Dedifferentiated amniotic fluid mesenchymal stem cell (primary cell): ENCODE data around the gene HK1.
A peak's percentile ranks its signal among the peaks of the same experiment; 100 is the strongest.

ENCODE experiments used
- DNase-seq: peaks from one replicate; pipeline ENCODE4 v3.0.0-alpha.2; 2016; ENCODE audit errors: extremely low spot score

Gene HK1

DNA sequence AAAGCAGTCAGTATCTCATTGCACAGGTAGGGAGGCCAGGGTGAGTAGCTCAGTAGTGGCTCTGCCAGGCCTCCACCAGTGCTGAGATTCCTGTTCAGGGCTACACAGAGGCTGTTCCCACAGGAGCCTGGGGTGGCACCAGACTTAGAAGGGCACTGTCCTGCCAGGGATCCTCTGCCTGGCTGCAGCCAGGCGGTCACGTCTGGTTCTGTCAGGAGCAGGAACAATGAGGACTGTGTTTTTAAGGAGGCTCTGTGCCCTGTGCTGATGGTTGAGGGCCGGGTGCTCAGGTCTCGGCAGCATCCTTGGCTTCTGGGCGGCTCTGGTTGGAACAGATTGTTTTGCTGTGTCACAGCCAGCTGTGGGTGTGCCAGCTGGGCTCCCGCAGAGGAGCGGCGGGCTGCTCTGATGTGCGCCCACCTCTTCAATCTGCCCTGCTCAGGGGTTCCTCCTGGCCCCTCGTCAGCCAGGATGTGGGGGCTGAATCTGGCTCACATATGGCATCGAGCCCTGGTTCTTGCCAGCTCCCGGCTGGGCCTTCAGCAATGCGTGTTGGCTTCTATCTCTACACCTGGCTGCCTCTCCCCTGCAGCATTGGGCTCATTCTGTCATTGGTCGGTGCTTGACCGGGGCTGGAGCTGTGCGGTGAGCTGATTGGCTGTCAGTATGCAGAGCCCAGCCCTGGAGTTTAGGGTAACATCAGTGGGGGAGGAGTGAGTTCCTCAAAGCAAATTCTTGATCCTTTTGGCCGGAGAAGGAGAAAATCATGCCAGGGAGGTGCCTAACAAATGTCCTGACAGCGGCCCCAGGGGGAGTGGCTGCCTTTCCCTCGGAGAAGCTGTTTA, 97.2 kb downstream of the HK1 start:
- no peak for DNase-seq

DNA sequence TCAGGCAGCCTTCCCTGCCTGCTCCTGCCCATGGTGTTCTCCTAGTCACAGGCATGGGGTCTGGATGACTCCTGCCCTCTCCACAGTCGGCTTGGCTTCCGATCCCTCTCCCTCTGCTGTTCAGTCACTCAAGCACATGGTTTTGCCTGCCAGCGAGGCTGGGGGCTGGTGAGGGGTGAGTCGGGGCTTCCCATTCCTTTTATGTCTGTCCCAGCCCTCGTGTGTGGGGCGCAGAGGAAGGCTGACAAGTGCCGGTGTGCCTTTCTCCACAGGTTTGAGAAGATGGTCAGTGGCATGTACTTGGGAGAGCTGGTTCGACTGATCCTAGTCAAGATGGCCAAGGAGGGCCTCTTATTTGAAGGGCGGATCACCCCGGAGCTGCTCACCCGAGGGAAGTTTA, 98.4 kb downstream of the HK1 start:
- no peak for DNase-seq

DNA sequence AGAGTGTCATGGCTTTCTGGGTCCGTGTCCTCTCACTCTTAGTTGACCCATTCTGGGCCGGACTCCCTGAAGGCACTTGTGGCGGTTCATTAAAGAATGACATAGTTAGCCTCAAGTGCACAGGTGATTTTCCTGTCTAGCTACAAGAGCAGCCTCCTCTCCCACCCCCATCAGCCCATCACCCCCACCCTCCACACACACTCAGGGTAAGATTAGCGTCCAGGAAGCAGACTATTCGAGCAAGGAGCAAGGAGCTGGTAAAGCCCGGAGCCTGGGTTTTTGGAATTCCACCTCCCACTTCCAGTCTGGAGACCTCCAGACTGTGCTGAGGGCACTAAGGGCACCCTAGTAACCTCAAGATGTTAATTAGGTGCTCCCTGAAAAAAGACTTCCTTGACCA, 98.9 kb downstream of the HK1 start:
- no peak for DNase-seq

DNA sequence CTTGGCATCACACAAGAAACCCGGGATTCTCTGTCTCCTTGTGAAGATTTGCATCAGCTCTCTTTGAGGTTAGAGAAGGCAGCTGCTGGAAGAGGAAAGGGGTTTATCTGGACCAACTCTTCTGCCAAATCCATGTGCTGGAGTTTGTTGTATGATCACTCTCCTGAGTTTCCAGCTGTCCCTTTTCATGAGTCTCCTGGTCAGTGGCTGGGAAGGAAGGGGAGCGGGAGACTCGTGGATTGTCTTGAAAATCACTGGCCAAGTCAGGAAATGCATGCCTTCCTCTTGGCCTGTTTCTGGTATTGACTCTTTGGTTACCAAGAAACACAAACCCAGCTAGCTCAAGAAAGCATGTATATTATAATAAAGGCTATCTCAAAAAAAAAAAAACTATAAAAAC, 99.6 kb downstream of the HK1 start:
- no peak for DNase-seq

DNA sequence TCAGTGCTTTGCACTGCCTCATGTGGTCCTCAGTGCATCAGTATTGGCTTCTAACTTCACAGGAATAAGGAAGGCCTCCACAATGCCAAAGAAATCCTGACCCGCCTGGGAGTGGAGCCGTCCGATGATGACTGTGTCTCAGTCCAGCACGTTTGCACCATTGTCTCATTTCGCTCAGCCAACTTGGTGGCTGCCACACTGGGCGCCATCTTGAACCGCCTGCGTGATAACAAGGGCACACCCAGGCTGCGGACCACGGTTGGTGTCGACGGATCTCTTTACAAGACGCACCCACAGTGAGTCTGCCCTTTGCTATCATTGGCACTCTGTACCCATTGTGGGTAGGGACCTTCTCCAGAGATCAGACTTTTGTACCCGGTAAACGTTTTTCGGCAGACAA, 101.5 kb downstream of the HK1 start:
- DNase-seq: no peak

DNA sequence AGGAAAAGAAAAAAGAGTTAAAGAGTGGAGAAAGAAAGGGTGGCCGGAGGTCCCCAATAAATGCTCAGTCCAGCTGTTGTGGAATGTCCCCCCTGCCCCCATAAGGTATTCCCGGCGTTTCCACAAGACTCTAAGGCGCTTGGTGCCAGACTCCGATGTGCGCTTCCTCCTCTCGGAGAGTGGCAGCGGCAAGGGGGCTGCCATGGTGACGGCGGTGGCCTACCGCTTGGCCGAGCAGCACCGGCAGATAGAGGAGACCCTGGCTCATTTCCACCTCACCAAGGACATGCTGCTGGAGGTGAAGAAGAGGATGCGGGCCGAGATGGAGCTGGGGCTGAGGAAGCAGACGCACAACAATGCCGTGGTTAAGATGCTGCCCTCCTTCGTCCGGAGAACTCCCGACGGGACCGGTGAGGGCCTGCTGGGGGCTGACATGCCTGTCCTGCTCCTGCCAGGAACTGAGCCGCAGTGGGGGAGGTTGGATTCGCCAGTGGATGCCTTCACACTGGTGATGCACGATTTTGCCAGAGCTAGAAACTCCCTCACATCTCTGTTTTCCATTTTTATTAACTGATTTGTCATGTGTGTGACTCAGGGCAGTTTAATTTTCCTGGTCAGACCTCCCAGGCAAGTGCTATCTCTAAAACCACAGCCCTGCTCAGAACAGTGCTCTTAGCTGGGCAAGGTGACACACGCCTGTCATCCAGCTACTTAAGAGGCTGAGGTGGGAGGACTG, 104.3 kb downstream of the HK1 start:
- DNase-seq: no peak

DNA sequence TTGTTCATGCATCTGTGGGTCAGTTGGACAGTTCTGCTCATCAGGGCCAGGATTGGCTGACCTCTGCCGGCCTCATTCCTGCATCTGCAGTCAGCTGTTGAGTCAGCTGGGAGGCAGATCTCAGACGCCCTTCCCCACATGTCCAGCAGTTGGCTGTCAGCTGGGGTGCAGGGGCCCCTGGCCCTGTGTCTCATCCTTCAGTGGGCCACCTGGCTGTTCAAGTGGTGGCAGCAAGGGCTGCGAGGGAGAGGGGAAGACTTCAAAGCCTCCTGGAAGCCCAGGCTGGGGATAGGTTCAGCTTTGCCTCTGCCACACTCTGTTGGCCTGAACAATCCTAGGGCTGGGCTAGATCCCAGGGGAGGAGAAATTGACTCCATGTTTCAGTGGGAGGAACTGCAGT, 105.3 kb downstream of the HK1 start:
- DNase-seq: no peak

DNA sequence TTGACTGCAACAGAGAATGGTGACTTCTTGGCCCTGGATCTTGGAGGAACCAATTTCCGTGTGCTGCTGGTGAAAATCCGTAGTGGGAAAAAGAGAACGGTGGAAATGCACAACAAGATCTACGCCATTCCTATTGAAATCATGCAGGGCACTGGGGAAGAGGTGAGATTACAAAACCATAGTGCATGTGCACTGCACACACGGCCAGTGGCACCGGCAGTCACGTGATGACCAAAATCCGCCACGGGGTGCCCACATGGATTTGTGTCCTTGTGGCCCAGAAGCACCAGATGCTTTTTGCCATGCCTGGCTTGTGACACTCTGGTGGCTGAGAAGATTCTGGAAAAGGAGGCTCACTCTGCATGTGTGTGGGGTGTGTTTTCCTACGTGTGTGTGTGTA, 106.0 kb downstream of the HK1 start:
- no peak for DNase-seq

DNA sequence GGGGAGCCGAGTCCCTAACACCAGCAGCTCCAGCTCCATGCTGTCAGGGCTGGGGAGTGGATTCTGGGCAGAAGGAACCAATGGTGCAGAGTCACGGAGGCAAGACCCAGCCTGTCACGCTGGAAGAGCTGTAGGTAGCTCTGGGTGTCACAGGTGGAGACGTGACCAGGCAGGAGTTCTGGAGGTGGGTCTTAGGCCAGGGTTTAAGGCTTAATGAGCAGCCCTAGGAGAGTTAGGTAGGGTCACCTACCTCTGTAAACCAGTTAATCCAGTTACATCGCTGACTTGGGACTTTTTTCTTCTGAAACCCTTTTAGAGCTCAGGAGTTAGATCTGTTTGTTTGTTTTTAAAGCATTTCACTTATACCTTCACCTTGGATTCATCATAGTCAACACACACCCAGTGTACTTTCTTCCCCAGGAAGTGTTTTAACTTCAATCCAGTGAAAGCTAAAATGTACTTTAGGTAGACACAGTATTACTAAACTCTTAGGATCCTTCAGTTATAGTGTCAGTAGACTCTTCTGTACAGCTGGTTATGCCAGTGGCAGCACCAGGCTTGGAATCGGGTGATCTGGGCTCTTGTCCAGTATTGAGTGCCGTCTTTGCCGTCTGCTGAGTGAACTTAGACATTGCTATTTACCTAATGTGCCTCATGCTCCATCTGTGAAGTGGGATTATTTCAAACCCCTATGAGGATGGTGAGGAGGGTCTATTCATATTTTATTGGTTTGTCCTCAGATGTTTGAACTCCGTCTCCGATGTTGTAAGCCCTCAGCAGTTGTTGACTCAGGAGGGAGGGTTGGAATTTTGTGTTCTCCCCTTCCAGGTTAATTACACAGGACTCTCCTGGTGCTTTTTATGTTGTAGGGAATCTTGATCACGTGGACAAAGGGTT, 107.4 kb downstream of the HK1 start:
- DNase-seq: no peak

DNA sequence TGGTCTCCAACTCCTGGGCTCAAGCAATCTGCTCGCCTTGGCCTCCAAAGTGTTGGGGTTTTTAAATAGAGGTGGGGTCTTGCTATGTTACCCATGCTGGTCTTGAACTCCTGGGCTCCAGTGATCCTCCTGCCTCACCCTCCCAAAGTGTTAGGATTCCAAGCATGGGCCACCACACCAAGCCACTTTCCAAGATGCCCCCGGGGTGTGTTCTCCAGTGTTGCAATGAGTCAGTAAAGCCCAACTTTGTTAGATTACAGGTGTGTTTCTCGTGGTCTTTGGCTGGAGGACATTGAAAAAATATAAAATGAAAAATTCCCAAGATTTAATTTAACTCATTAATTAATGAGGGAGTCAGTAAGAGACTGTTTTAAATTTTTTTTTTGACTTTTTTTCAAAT, 109.2 kb downstream of the HK1 start:
- DNase-seq: no peak

DNA sequence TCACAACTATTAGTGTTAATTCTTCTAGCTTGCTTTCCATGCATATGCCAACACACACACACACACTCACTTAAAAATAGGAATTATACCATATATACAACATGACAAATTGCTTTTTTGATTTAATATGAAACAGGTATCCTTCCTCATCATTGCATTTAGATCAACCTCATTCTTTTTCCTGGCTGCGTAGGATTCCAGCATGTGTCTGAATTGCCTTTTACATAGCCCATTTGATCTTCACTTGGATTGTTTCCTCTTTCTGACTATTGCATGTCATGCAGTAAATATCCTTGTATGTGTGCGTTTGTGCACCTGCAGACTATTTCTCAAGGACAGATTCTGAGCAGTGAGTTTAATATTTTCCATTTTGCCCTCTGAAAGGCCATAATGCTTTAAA, 110.2 kb downstream of the HK1 start:
- no peak for DNase-seq

DNA sequence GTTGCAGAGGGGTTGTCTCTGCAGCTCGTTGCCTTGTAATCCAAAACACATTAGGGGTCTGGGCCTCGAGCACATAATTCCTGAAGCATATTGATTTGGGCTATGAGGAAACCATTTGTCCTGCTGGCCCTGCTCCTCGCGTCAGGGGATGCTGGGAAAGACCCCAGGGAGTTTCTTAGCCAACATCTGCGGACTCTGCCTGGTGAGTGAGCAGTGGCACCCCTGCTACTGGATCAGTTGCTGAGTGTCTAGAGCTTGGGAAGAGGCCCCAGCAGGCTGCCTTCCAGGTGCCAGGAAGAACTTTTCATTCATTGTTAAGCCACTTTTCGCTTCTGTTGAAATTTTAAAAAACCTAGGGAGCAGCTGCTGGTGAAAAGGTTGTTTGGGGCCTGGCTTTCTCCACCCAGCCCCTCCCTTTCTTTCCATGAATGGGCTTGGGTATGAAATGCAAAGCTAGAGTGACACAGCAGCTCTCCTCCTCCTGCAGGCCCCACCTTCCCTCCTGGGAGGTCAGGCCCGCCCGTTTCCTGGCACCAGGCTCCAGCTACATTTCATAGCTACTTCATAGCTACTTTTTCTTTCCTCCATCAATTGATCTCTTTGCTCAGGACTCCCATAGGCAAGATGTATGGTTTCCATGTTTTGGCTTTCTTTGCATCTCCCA, 111.7 kb downstream of the HK1 start:
- no peak for DNase-seq

DNA sequence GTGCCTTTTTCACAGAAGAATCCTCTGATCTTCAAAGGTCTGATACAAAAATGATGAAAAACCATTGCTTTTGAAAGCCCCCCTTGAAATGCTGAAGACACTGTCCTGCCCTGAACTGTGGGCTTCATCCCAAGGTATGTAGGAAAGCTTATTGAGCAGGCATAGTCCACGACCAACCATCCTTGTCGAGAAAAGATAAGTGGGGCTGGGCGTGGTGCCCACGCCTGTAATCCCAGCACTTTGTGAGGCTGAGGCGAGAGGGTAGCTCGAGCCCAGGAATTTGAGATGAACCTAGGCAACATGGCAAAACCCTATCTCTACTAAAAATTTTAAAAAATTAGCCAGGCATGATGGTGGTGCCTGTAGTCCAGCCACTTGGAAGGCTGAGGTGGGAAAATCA, 112.9 kb downstream of the HK1 start:
- DNase-seq: no peak

DNA sequence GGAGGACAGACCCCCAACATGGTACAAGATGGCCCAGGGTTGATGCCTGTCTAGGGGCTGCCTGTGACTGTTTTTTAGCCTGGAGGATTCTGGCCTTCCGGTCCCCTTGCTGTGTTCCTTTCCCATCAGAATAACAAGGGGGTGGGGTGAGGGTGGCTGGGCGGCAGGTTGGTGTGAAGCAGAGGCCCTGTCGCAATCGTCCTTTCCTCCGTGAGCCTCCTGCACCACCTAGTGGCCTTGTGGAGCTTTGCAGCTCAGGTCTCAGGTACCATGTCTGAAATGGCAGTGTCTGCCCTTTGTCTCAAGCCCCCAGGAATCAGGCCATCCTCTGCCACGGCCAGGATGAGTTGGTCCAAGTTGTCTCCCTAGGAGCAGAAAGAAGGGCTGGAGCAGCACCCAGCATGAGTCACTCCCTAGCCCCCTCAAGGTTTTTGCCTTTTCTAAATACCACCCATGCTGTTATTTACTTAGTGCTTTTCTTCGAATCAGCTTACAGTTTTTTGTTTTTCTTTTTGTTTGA, 114.2 kb downstream of the HK1 start:
- DNase-seq: peak; percentile 73

DNA sequence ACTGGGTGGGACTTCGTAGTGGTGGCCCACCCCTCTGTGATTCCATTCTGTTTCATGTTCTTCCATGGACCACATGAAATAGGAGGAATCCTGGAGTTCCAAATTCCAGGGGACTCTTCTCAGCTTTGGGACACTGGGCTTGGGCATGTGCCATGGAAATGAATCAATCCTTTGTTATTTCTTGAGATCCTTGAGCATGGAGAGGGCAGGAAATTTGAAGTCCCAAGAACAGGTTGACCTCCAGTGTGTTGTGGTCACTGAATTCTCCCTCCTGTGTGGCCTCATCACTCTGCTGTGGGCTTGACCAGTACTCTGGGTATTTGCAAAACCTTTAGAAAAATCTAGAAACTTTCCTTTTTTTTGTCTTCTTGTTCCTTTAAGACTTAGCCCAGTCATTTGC, 115.7 kb downstream of the HK1 start:
- no peak for DNase-seq

DNA sequence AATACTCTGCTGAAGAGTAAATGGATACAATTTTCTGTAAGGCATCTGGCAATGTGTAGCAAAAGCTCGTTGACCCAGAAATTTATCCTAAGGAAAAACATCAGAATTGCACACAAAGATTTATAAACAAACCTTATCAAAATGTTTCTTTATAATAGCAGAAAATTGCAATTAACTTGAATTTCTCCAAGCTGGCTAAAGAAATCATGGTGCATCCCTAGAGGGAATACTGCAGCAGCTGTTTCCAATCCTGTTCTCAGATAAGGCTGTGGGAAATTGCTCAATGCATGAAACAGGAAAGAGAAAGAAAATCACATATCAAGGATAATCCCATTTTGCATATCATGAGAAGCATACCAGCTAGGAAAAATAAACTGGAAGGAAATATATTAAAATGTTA, 119.7 kb downstream of the HK1 start:
- DNase-seq: peak; percentile 70

DNA sequence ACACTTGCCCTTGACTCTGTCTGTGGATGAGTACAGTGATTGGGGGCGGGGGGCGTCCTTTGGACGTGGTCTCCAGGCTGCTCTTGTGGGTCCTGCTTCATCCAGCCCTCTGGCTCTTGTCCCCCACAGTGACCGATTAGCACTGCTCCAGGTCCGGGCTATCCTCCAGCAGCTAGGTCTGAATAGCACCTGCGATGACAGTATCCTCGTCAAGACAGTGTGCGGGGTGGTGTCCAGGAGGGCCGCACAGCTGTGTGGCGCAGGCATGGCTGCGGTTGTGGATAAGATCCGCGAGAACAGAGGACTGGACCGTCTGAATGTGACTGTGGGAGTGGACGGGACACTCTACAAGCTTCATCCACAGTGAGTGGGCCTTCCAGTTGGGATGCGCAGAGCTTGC, 120.2 kb downstream of the HK1 start:
- DNase-seq: no peak

DNA sequence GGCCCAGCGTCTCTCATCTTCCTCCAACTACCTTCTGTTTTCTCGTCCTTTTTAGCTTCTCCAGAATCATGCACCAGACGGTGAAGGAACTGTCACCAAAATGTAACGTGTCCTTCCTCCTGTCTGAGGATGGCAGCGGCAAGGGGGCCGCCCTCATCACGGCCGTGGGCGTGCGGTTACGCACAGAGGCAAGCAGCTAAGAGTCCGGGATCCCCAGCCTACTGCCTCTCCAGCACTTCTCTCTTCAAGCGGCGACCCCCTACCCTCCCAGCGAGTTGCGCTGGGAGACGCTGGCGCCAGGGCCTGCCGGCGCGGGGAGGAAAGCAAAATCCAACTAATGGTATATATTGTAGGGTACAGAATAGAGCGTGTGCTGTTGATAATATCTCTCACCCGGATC, 122.6 kb downstream of the HK1 start:
- no peak for DNase-seq

DNA sequence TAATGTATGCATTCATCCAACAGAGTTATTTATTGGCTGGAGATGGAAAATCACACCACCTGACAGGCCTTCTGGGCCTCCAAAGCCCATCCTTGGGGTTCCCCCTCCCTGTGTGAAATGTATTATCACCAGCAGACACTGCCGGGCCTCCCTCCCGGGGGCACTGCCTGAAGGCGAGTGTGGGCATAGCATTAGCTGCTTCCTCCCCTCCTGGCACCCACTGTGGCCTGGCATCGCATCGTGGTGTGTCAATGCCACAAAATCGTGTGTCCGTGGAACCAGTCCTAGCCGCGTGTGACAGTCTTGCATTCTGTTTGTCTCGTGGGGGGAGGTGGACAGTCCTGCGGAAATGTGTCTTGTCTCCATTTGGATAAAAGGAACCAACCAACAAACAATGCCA, 123.1 kb downstream of the HK1 start:
- DNase-seq: no peak

DNA sequence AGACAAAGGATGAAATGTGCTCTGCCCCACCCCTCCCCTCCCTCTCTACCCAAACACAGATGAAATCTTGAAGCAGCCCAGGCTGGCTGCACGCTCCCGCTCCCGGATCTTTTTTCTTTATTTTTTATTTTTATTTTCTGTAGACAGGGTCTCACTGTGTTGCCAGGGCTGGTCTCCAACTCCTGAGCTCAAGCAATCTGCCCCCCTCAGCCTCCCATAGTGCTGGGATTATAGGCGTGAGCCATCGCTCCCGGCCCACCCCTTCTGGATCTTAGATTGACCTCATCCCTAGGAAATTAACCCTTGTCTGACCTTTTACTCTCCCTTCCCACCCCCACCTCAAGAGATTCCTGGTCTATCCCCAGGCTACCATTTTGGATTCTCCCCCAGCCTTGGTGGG, 124.1 kb downstream of the HK1 start:
- no peak for DNase-seq

DNA sequence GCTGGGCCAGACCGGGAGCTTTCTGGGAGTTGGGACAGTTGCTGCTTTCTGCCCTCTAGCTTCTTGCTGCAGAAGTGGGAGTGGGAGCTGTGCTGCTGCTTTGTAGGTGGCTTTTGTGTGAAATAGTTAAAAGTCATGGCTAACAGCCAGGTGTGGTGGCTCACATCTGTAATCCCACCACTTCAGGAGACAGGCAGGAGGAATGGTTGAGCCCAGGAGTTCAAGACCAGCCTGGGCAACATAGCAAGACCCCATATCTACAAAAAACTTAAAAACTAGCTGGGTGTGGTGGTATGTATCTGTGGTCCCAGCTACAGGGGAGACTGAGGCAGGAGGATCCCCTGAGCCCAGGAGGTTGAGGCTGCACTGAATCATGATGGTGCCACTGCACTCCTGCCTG, 124.8 kb downstream of the HK1 start:
- no peak for DNase-seq

DNA sequence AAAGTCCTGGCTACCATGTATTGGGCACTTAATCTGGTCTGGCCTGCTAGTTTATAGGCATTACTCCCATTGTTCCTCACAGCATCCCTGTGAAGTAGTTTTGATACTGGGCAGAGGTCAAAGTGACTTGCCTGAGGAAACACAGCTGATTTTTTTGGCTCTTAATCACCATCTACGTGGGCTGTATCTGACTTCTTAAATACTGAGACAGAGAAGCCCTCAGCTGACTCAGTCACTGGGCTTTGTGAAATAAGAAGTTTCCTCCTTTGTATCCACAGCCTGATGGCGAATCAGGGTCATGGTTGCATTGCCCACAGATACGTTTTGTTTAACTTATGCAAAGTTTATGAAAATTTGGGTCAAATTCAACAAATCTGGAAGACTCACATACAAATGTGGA, 125.2 kb downstream of the HK1 start:
- peak; percentile 43 for DNase-seq
